ENCODE measurements around the gene SPDYE3.
"Not testable (repeated sequence)": the region's sequence is repeated elsewhere in the genome, so short reads cannot be mapped to it uniquely, and the experiment has no call there.

DNA sequence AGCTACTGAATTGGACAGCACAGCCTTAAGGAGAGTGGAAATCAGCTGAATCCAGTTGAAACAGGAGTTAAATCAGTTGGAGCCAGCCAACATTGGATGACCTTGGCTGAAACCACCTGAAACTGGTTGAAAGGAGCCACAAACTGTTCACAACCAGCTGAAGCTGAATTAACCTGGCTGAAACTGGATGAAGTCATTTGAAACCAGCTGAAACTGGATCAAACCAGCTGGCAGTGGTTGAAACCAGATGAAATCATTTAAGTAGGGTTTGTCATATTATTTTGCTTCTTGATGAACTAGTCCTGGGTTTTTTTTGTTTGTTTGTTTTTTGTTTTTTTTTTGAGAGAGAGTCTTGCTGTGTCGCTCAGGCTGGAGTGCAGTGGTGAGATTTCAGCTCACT is 15.3 kb upstream of the SPDYE3 start:
- TF ChIP-seq, protein P1, sequence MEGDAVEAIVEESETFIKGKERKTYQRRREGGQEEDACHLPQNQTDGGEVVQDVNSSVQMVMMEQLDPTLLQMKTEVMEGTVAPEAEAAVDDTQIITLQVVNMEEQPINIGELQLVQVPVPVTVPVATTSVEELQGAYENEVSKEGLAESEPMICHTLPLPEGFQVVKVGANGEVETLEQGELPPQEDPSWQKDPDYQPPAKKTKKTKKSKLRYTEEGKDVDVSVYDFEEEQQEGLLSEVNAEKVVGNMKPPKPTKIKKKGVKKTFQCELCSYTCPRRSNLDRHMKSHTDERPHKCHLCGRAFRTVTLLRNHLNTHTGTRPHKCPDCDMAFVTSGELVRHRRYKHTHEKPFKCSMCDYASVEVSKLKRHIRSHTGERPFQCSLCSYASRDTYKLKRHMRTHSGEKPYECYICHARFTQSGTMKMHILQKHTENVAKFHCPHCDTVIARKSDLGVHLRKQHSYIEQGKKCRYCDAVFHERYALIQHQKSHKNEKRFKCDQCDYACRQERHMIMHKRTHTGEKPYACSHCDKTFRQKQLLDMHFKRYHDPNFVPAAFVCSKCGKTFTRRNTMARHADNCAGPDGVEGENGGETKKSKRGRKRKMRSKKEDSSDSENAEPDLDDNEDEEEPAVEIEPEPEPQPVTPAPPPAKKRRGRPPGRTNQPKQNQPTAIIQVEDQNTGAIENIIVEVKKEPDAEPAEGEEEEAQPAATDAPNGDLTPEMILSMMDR (IDR thresholded peaks at IDR 0.05), result not testable (repeated sequence)
- not testable (repeated sequence) for TF ChIP-seq POLR2A (IDR thresholded peaks at IDR 0.05)

Data from right lobe of liver (tissue), 4 donors.